ENCODE results near the gene NPC1L1.

The NPC1L1 gene

DNA sequence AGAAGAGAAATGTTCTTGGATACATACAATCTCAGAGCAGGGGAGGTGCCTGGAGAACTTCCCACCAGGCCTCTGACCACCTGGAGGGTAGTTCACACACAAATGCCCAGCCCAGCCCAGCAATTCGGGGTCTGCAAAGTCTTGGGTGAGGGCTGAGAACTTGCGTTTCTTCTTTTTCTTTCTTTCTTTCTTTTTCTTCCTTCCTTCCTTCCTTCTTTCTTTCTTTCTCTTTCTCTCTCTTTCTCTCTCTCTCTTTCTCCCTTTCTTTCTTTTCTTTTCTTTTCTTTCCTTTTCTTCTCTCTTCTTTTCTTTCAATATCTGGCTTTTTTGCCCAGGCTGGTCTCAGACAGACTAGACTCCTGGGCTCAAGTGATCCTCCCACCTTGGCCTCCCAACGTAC lies 22.4 kb downstream of the NPC1L1 start:
- no peaks in the 10 kb centered on the region for H3K9me3 ChIP-seq (ENCODE audit: severe bottlenecking)
- no peak overlapping the region for H3K4me3 ChIP-seq (ENCODE audit: low read depth, low read length)
- no peak overlapping the region for H3K27ac ChIP-seq
- no peaks in the 10 kb centered on the region for H3K27me3 ChIP-seq (ENCODE audit: insufficient read depth, low read depth, severe bottlenecking)
- no peaks in the 10 kb centered on the region for H3K36me3 ChIP-seq
- TF ChIP-seq, protein P1, sequence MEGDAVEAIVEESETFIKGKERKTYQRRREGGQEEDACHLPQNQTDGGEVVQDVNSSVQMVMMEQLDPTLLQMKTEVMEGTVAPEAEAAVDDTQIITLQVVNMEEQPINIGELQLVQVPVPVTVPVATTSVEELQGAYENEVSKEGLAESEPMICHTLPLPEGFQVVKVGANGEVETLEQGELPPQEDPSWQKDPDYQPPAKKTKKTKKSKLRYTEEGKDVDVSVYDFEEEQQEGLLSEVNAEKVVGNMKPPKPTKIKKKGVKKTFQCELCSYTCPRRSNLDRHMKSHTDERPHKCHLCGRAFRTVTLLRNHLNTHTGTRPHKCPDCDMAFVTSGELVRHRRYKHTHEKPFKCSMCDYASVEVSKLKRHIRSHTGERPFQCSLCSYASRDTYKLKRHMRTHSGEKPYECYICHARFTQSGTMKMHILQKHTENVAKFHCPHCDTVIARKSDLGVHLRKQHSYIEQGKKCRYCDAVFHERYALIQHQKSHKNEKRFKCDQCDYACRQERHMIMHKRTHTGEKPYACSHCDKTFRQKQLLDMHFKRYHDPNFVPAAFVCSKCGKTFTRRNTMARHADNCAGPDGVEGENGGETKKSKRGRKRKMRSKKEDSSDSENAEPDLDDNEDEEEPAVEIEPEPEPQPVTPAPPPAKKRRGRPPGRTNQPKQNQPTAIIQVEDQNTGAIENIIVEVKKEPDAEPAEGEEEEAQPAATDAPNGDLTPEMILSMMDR (IDR thresholded peaks at IDR 0.05; ENCODE audit: low read depth, low read length) = no peak
- no peak for DNase-seq

DNA sequence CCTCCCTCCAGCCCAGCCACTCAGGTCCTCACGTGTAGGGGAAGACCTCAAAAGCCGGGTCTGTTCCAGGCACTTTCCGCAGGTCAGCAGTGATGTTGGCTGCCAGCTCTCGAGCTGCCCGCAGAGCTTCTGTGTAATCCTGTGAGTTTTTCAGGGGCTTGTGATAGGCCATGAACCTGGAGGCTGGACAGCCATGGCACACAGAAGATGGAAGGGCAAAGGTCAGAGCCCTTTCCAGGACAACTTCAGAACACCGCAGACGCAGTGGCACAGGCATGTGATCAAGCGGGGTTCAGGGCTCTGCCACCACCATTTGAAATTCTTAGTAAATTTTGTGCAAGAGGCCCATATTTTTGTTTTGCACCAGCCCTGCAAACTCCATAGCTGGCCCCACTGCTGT lies 24.0 kb downstream of the NPC1L1 start:
- H3K4me3 ChIP-seq (ENCODE audit: low read depth, low read length) = no peak overlapping the region
- no peak overlapping the region for H3K27ac ChIP-seq
- no peaks in the 10 kb centered on the region for H3K36me3 ChIP-seq
- no peak for DNase-seq
- no peaks in the 10 kb centered on the region for H3K9me3 ChIP-seq (ENCODE audit: severe bottlenecking)
- TF ChIP-seq, protein P1 (IDR thresholded peaks at IDR 0.05; ENCODE audit: low read depth, low read length) = no peak
- no peaks in the 10 kb centered on the region for H3K27me3 ChIP-seq (ENCODE audit: insufficient read depth, low read depth, severe bottlenecking)

DNA sequence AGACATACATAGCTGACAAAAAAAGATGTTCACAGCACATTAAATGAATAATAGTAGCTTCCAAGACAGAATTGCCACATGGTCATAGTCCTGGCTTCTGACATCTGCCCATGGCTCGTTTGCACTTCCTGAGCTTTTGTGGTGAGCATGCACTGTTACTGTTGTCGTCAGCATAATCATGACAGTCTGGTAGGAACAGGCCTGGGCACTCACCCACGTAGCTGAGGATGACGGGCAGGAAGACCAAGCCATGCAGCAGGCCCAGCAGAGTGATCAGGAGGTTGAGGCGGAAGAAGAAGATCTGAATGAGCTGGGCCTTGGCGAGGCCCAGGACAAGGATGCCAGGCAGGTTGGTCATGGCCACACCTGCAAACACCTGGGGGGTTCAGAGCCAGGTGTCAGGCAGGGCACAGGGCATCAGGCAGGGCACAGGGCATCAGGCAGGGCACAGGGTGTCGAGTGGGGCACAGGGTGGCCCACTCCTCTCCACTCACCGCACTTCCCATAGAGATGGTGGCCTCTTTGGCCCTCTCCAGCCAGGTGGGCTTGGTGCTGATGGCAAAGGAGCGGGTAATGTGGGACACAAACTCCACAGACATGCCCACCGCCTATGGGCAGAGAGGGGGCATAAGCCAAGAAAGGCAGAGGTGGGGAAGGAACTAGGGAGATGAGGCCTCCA lies 25.4 kb downstream of the NPC1L1 start:
- Histone ChIP-seq H3K27me3 (ENCODE audit: insufficient read depth, low read depth, severe bottlenecking) (no peaks in the 10 kb centered on the region), H3K9me3 (ENCODE audit: severe bottlenecking) (no peaks in the 10 kb centered on the region), H3K4me3 (ENCODE audit: low read depth, low read length) (no peak overlapping the region), H3K27ac (no peak overlapping the region), H3K36me3 (no peaks in the 10 kb centered on the region)
- DNase-seq = no peak
- TF ChIP-seq, protein P1 (IDR thresholded peaks at IDR 0.05; ENCODE audit: low read depth, low read length) = no peak

DNA sequence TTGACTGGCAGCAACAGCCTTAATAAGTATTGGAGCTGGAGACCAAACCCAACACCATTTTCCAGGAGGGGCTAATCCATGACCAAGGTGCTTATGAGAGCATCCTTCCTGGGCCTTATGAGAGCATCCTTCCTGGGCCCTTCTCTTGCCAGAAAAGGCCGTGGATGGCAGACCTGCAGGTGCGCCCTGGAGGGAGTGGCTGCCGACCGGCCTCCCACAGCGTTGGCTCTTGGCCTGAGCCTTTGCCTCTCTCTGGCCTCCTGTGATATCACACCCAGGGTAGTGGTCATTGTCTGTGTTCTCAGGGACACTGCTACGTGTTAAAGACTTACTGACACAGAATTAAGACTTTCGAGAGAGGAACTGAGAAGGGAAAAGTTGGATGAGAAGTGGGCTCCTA lies 28.4 kb downstream of the NPC1L1 start:
- H3K9me3 ChIP-seq (ENCODE audit: severe bottlenecking) = peaks cover 5% of the 10 kb centered on the region
- no peaks in the 10 kb centered on the region for H3K27me3 ChIP-seq (ENCODE audit: insufficient read depth, low read depth, severe bottlenecking)
- no peak for DNase-seq

DNA sequence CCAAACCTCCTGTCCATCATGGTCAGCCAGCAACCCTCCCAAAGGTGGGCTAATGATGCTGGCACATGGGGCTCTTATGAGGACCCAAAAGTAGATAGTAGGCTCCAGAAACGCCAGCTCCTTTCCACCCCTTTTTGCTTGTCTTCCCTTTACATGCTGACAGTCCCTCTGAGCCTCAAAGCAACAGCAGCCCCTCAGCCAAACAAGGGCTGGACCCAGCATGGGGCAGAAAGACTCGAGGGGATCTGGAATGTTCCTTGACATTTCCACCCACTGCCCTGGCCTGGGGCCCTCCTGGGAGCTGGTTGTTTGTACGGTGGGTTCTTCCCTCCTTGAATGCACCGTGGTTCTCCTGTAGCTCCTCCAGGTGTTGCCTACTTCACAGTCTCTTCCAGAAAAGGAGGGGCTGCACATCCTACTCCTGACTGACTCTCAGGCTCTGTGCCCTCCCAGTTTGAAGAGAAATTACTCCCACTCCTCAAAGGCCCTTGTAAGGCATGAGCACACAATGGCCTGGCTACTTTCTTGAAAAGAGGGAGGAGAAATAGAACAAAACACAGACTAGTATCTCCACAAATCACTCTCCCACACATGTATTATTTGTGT lies 29.2 kb downstream of the NPC1L1 start:
- Histone ChIP-seq H3K36me3 (no peaks in the 10 kb centered on the region), H3K4me3 (ENCODE audit: low read depth, low read length) (no peak overlapping the region), H3K27me3 (ENCODE audit: insufficient read depth, low read depth, severe bottlenecking) (no peaks in the 10 kb centered on the region), H3K27ac (no peak overlapping the region), H3K9me3 (ENCODE audit: severe bottlenecking) (peaks cover 5% of the 10 kb centered on the region)
- no peak for DNase-seq
- TF ChIP-seq, protein P1 (IDR thresholded peaks at IDR 0.05; ENCODE audit: low read depth, low read length) = no peak

More for the DNA sequence above, 28.4 kb downstream of the NPC1L1 start:
- TF ChIP-seq, protein P1 (IDR thresholded peaks at IDR 0.05; ENCODE audit: low read depth, low read length) = no peak
- Histone ChIP-seq H3K4me3 (ENCODE audit: low read depth, low read length) (no peak overlapping the region), H3K36me3 (no peaks in the 10 kb centered on the region), H3K27ac (no peak overlapping the region)

Data from WERI-Rb-1 (cell line).